HL-60/S4 treated with retinoic acid at 250 ng/mL for 4 days and 3 days (cell line): Measurements from ENCODE around the gene GDPD5.

Experiments
- in situ Hi-C: fragments of 300-500 bp; cut with MboI; formaldehyde crosslinking; loops from 2 replicates; pipeline ENCODE4 v1.7.0; 2022; ENCODE audit warnings: low sequenced_read_pairs

The GDPD5 gene

DNA sequence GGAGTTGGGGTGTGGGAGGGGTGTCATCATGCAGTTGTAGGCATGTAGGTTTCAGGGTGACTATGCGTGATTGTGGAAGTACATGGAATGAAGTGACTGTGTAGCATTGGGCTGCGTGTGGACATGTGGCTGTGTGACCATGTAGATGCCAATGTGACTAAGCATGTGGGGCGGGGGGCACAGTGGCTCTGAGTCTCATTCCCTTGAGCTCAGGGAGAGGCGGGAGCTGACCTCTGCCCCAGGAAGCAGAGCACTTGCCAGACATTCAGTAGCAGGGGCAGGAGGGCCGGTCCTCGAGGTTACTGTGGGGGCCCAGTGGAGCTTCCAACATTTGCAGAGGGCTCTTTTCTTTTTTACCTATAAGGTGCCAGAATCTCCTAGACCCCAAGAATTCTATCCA is 92.3 kb downstream of the GDPD5 start:
- in situ Hi-C loops: no loop called here

DNA sequence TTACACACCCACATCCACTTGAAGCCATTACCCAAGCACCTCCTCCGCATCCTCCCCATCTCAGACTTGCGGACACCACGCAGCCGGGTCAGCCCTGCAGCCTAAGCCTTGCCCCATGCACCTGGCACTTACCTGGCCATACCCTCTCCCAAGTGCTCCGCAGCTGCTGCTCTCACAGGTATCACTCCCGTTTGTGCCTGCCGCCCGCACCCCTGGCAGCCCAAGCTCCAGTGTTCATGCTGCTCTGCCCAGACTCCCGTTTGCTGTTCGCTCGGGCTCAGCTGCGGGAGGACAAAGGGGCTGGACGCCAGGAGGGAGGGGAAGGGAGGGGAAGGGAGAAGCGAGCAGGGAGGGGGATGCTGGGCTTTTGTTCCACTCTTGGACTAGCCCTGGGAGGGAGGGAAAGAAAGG is 92.8 kb downstream of the GDPD5 start, which contains the start of gene KLHL35:
TSS of gene KLHL35 (minus strand) at position 293 of the 411 bp plus-strand sequence. CDS start 2,574 bp downstream, outside the sequence.
- in situ Hi-C loops: no loop called here

DNA sequence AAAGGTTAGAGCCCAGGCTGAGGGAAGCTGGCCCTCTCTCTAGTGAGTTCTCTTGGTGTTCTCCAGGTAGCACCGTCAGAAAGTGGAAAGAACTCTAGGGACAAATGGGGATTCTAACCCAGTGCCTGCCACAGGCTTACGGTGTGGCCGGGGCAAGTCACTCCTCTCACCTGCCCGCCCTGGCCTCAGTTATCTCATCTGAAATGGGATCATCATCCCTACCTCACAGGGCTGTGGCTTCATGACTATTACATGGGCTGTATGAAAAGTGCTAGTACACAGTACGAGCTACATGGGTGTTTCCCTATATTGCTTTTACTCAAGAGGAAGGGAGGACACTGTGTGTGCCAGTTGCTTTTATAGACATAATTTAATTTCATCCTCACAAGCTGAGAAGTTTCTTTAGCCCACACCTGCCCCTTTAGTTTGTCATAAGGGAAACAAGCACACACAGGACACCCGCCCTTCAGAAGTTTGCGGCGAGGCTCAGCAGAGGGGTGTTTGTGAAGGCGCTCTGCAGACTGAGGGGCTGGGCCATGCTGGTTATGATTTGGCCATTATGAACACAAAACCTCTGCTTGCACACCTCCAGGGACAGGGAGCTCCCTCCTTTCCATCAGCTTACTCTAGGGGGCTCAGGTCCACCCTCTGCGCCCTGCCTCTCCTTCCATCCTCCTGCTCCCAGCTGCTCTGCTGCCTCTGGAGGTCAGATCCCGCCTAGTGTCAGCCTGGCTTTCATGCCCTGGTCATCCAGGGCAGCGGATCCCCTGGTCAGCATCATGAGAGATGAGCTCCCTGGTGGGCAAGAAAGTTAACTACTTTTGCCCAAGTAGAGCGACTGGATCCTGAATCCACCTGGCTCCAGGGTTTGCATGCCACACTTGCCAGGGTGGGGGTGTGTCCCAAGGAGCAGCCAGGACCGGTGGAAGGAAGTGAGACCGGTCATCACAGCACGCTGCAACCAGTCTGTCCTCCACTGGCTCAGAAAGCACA is 93.9 kb downstream of the GDPD5 start:
- in situ Hi-C loops: no loop called here

DNA sequence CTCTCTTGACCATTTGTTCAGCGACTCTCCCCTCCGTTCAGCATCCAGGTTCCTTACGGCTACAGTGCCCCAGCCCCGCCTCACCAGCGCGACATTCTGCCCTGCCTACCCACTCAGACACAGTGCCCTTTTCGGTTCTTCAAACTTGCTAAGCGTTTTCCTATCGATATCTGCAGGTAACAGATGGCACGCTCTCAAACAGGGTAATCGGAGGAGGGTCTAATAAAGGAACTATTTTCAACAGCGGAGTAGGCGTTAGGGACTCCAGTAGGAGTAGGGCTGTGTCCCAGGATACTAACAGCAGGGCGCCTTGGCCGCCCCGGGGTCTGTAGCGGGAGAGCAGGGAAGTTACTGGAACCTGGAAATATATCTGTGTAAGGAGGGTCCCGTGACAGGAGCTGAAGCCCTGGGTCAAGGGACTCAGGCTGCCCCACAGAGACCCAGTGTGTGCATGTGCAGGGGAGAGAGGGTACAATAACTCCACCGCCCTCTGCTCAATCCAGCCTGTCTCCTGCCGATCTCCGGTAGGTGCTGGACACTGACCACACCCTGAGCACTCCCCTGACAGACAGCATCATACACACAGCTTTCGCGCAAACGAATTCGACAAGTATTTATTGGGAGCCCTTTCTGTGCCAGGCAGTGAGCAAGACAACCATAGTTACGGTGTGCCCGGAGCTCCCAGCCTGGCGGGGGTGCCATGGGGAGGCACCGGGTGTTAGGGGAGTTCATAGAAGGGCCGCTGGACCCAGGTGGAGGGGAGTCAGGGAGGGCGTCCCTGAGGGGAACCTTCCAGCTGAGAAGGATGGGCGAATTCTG is 94.8 kb downstream of the GDPD5 start:
- in situ Hi-C loops: no loop called here

DNA sequence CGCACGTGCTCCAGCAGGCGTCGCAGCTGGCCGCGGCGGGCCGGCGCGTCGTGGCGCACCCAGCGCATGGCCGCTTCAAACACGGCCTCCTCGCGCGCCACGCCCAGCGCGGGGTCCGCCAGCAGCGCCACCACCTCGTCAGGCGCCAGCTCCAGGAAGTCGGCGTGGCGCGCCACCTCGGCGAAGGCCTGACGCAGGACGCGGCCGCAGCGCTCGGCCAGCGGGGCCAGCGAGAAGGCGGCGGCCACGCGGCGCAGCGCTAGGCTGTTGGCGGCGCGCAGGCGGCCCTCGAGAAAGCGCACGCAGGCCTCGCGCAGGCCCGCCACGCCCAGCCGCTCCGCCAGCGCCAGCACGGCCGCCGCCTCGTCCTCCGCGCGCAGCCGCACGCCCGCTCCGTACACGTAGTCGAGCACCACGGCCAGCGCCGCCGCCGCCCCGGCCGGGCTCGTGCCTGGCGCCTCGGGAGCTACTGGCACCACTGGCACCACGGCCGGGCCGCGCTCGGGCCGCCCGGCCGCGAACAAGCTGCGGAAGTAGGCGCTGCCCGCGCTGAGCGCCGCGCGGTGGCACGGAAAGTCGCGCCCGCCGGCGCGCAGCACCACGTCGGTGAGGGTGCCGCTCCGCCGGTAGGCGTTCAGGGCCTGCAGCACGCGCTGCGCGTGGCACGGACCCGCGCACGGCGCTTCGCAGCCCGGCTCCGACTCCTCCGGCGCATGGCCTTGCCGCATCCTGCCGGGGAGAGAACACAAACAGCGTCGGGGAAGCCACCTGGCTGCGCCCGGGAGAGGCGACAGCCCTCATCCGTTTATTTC is 95.6 kb downstream of the GDPD5 start:
- in situ Hi-C loops: no loop called here

DNA sequence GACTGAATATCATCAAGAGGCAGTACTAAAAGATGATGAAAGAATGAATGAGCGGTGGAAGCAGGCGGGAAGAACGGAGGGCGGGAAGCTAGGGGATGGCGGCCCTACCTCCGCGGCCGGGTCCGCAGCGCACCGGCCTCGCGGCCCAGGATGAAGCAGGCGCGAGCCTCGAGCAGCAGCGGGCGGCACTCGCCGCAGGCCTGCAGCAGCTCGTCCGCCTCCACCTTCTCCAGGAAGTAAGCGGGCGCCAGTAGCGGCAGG is 96.2 kb downstream of the GDPD5 start:
- in situ Hi-C loops: no loop called here

DNA sequence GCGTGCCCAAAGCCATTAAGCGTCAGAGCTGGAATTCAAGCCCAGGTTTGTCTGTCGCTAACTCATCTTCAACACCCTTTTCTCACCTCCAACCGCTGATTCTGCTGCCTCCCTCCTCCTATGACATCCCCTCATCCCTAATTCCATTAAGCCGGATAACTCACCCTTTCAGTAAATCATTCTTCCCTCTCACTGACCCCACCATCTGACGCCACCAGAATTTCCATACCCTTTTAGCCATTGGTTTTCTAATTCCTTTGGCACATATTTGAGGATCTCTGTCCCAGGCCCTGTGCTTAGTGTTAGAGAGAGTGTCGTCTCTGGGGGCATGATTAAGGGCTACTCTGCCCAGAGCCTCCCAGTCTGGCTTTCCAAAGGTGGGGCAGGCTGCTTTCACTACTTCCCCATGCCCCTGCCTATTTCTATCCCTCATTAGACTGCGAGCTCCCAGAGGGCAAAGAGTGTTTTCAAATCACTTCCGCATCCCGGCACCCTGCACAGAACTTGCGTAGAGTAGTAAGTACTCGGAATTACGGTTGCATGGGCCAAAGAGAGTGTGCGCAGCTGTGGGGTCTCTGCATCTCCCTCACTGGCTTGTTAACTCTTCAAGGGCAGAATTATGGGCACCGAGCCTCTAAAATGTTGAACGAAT is 96.6 kb downstream of the GDPD5 start:
- in situ Hi-C loops: no loop called here

DNA sequence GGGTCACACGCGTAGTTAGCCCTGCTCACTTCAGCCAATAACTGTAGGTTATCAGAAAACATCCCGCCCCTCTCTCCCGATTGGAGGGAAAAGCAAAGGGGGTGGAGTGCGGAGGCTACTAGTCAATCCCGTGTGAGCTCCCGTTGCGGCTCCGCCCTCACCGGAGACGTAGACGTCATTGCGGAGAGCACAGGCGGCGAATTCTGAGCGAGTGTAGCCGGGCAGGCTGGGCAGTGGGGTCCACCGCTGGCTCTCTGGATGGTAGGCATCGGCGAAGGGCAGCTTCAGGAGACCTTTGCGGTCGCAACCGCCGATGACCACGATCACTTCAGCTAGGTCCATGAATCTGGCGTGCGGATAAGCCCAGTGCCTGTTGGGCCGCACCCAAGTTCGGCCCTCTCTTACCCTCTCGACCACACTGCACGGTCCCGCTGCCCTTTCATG is 97.4 kb downstream of the GDPD5 start:
- in situ Hi-C loops: no loop called here

DNA sequence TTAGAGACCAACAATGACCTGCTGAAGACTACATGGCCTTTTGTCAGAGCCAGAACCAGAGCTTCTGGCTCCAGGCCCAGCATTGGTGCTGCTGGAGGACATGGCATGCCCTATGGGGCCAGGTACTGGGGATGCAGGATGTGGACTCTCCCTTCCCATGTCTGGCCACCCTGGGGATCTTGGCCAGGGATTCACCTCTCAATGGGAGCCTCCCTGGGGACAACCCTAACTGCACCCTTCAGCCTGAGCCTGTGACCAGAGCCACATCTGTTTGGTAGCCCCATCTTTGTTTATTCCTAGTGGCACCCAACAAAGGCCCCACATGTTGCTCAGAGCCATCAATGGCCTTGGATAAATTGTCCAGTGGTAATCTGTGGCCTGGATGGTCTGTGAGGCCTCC is 98.6 kb downstream of the GDPD5 start:
- in situ Hi-C loops: no loop called here

DNA sequence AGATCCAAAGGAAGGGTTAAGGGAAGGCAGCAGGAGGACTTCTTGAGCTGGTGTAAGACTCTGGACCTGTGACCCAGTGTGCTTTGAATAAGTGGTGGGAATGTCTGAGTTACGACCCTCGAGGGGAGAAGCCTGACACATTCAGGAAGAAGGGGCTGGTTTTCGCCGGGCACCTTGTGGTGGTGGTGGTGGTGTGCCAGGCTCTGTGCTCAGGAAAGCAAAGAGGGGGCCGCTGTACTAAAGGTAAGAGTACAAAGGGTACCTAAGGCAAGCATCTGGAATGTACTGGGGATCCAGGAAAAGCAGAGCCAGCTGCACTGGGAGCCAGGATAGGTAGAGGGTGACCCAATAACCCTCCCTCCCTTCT is 99.0 kb downstream of the GDPD5 start:
- in situ Hi-C loops: no loop called here

DNA sequence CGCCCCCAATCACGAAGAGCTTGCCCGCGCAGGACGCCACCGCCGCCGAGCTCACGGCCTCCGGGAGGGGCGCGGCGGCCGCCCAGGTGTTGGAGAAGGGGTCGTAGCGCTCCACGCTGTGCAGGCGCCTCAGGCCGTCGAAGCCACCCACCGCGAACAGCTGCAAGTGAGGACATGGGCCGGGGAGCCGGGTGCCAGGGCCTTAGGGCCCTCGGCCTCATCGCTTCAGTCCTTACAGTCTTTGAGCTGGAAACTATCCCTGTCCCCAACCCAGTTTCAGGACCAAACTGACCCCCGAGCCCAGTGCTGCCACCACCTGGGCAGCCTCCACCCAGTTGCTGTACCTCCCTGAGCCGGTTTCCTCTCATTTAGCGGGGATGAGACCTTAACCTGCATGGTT is 100.3 kb downstream of the GDPD5 start:
- in situ Hi-C loops: no loop called here

DNA sequence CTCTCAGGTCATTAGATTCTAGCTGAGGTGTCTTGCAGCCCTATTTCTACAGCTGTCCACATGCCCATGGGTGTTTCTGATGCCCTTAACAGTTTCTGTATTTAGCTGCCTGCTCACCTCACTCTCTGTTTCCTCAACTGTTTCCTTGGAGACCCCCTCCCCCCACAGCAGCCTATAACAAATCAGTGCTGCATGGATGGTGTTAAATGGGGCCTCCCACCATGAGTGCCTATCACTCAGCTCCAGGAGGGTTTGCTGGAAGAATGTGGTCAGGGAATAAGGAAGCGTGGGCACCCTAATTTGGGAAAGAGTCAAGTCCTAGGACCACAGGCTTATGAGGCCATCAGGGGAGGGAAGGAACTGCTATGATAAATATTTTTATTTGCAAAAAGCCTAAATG is 101.3 kb downstream of the GDPD5 start:
- in situ Hi-C loops: no loop called here

DNA sequence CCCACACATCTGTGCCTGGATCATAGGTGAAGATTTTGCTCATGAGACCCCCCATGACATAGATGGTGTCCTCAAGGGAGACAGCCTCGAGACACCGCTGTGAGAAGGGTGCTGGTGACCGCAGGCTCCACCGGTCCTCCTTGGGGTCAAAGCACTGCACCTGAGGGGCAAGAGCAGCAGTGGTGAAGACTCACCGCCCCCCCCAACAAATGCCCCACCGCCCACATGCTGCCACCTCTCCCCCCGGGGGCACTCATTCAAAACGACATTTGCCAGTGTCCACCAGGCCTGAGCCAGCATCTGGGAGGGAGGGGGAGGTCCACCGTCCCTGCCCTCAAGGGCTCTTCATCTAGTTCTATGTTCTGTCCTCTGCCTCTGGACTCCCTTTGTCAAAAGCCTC is 102.0 kb downstream of the GDPD5 start:
- in situ Hi-C loops: no loop called here

DNA sequence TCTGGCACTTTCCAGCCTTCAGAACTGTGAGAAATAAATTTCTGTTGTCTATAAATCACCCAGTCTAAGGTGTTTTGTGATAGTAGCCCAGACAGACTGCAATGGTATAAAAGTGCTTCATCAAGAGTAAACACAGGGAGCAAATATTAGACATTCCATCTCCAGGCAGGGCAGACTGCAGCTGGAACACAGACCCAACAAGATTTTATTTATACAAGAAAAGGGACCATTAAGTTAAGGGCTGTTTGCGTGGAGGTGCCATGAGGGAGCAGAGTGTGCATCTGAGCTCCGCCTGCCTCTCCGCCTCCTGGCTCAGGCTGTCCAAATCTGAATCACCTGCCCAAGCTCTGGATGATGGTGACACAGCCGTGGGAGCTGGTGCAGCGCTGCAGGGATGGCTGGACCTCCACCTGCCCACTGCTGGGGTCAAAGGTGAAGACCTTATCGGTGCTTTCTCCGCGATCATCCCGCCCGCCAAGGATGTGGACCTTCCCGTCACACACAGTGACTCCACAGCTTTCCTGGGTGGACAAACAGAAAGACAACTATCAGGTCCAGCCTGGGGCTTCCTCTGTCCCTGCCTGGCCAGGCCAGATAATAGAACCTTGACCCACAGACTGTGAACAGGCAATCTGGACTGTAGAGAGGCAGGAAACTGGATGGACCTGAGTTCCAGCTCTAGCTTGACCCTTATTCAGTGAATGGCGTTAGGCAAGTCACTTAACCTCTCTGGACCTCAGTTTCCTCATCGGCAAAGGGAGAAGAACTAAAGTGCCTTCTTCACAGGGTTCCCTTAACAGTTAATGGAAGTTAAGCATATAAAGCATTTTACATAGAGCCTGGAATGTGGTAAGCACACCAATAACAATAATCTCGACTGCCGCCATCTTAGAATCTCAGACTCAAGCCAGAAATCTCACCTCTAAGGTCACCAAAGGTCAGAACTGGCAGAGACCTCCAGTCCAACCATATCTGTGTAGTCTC is 103.2 kb downstream of the GDPD5 start:
- in situ Hi-C loops: no loop called here

DNA sequence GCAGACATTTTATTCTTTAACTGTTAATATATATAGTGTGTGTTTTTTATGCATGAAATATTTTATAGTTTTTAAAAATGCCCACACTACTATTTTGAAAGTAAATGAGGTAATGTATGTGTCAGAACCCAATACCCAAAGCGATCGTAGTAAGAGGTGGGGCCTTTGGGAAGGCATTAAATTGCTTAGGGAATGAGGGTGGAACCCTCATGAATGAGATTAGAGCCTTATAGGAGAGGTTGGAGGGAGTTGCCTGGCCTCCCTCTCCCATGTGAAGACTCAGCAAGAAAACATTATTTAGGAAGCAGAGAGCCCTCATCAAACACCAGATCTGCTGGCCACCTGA is 103.9 kb downstream of the GDPD5 start:
- in situ Hi-C loops: no loop called here

DNA sequence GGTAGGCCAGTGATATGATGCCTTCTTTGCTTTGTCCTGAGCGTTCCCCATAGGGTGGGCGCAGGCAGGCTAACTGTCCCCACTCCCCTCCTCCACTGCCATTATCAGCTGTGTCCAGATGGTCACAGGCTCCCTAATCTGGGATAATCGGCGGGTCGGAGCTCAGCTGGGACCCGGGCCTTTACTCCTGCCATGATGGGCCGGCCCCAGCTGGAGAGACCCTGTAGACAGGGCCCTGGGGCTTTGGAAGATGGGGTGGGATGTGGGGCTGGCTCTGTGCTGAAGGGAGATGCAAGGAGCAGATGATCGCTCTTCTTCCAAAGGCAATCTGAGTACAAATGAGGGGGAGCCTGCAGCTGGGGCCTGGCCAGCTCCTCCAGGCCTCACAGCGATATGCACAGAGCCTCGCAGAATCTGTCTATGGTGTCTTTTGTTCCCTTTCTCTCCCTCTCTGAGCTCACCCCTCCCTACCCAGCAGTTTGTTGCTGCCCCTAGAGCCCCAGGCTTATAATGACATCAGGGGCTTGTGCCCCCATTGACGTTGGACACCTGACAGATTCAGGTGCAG is 104.6 kb downstream of the GDPD5 start:
- in situ Hi-C loops: no loop called here

DNA sequence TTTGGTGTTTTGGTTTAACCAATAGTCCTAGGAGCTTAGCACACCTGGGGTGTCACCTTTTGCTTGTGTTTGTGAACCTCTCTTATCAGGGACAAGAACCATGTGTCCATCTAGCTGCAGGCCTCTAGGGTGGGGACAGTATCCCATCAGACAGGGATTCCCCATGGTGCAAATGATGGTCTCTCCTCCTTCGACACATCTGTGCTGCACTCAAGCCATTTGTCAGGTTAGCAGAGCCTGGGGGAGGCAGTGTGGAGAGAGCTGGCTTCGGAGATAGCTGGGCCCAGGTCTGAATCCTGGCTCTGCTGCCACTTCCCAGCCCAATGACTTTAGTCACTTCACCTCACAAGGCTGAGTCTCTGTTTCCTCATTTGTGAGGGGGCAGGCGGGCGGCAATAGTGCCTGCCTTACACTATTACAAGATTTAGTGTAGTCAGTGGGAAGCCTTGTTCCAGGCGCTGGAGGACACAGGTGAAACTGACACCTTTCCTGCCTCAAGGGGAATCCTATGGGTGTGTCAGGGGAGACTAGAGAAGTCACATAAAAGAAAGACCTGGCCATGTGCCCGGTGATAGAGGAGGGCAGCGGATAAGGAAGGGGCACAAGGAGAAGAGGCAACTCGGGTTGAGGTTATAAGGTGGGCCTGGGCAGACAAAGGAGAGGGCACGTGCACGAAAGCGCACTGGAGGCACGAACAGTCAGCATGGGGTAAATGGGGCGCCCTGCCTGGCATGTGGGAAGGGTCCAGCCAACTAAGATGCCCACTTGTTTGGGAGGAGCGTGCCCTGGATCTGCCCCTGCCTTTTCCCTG is 105.3 kb downstream of the GDPD5 start:
- in situ Hi-C loops: no loop called here

DNA sequence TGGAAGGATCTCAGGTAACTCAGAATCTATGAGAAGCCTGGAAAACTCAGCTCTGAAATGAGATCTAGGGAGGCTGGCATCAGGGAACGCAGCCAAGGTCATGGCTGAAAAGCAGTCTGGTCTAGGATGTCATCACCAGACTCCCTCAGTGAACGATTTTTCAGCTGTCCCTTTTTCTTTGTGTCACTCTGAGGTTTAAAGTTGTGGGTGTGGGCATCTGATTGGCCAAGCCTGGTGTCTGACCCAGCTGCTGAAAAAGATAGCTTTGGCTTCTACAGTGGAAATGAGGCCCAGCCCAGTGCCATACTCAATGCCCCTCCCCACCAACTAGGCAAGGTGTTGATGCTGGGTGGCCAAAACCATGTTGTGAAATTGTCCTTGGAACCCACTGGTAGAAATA is 111.9 kb downstream of the GDPD5 start:
- in situ Hi-C loops: no loop called here
